Body of pancreas (tissue), 4 donors: Measurements from ENCODE around the gene CSTB. TPM values are rescaled to one million over a fixed set of nuclear protein-coding genes. Genes with fewer than 3 reads are reported as not detected.

Experiments
- ATAC-seq: fragments of 150-250 bp; one replicate; pipeline ENCODE4 v1.9.1; 2016
- DNase-seq, 4 donors: peaks; one replicate each; pipeline ENCODE4 v3.0.0-alpha.2; 2019
- H3K27ac ChIP-seq, 4 donors: fragments of 200-600 bp; sonication (generic); 1 replicate in 3 of 4; 2 replicates in 1 of 4; pipeline versions ENCODE4 v1.5.1 to v1.6.1; 2016 to 2019; ENCODE audit warnings: mild to moderate bottlenecking in 1 of 4, mixed read lengths in 1 of 4, moderate library complexity in 1 of 4
- H3K27me3 ChIP-seq, 2 donors: fragments of 200-600 bp; sonication (generic); one replicate each; pipeline ENCODE4 v1.6.0; 2016; ENCODE audit warnings: mild to moderate bottlenecking in 1 of 2
- H3K36me3 ChIP-seq, 2 donors: fragments of 200-600 bp; sonication (generic); replicated peaks in 1 of 2; 2 replicates each; pipeline ENCODE4 v1.5.1; 2016; ENCODE audit warnings: low read depth in 2 of 2; ENCODE audit not compliant: insufficient read depth in 1 of 2
- H3K4me1 ChIP-seq: fragments of 200-600 bp; sonication (generic); one replicate; pipeline ENCODE4 v1.6.0; 2016
- H3K4me3 ChIP-seq, 2 donors: fragments of 200-600 bp; sonication (generic); 1 replicate in 1 of 2; 2 replicates in 1 of 2; pipeline ENCODE4 v1.5.1; 2016 to 2019
- H3K9me3 ChIP-seq, 3 donors: fragments of 200-600 bp; sonication (generic); 1 replicate in 2 of 3; 2 replicates in 1 of 3; pipeline ENCODE4 v1.5.1; 2016
- CTCF ChIP-seq, 7 experiments: fragments of 450-650 bp in 4 of 7; fragments of 200-600 bp in 3 of 7; sonication (generic) in 3 of 7; IDR thresholded peaks; one replicate each; pipeline ENCODE4 v1.5.1; 2016 to 2019; ENCODE audit warnings: antibody characterized with exemption in 7 of 7
- POLR2A ChIP-seq, 3 donors: fragments of 450-650 bp; IDR thresholded peaks; one replicate each; pipeline ENCODE4 v1.6.1; 2016; ENCODE audit warnings: antibody characterized with exemption in 3 of 3, mild to moderate bottlenecking in 2 of 3
- whole genome bisulfite sequencing, 2 donors: methylation state at CpG; one replicate each; pipeline ENCODE4 v1.1.5; 2017; 5-methylcytosine and 5-hydroxymethylcytosine counted together
- intact Hi-C: fragments of 100-400 bp; cut with DNase I; formaldehyde crosslinking; loops from one replicate; pipeline ENCODE4 v1.15.1; 2023
- total RNA-seq, 2 donors: library from RNA; depleted of rRNA; stranded (reverse); fragments of >200 nt; gene quantifications; one replicate each; pipeline ENCODE4 v1.1.0, GENCODE V29; 2016

The CSTB gene
- total RNA-seq, 2 donors from 2014 or later = 8.6 to 11.9 TPM

GRCh38 chr21:43766734-43767497 lies 9.2 kb downstream of the CSTB start:
- Histone ChIP-seq H3K36me3 (peaks cover 0 to 2% of the 10 kb centered on the region in 2 donors), H3K4me3 (no peak overlapping the region), H3K27ac (no peak overlapping the region), H3K9me3 (no peaks in the 10 kb centered on the region), H3K27me3 (no peaks in the 10 kb centered on the region), H3K4me1 (peaks cover 29% of the 10 kb centered on the region)
- TF ChIP-seq CTCF (IDR thresholded peaks at IDR 0.05) (no peak), POLR2A (IDR thresholded peaks at IDR 0.05) (no peak)
- peak; percentile 28 for ATAC-seq
- DNase-seq = peak in 3 of 4 donors; percentile 32 to 41 (median 39)
- intact Hi-C loops = no loop called here
- 17 to 55% methylated on average over 7 to 34 of the region's 34 CpGs for WGBS, 2 donors

GRCh38 chr21:43764576-43765495 lies 11.3 kb downstream of the CSTB start:
- Histone ChIP-seq H3K4me3 (no peak overlapping the region), H3K27ac (no peak overlapping the region), H3K4me1 (peaks cover 29% of the 10 kb centered on the region), H3K9me3 (no peaks in the 10 kb centered on the region), H3K36me3 (peaks cover 0 to 3% of the 10 kb centered on the region in 2 donors), H3K27me3 (no peaks in the 10 kb centered on the region)
- 79 to 86% methylated on average over 13 to 19 of the region's 19 CpGs for WGBS, 2 donors
- TF ChIP-seq POLR2A (IDR thresholded peaks at IDR 0.05) = no peak
- TF ChIP-seq CTCF (IDR thresholded peaks at IDR 0.05) = no peak
- no peak for DNase-seq
- no peak for ATAC-seq
- intact Hi-C loops = no loop called here

- 90 to 91% methylated on average over 4 to 9 of the region's 10 CpGs for WGBS, 2 donors
- Histone ChIP-seq H3K27me3 (no peaks in the 10 kb centered on the region), H3K4me1 (peaks cover 33% of the 10 kb centered on the region), H3K4me3 (no peak overlapping the region), H3K27ac (no peak overlapping the region), H3K36me3 (peaks cover 0 to 3% of the 10 kb centered on the region in 2 donors), H3K9me3 (no peaks in the 10 kb centered on the region)
- intact Hi-C loops = no loop called here
- DNase-seq (no peak), ATAC-seq (no peak)
- no peak for TF ChIP-seq CTCF (IDR thresholded peaks at IDR 0.05)
- no peak for TF ChIP-seq POLR2A (IDR thresholded peaks at IDR 0.05)
Measured at GRCh38 chr21:43763901-43764523, 12.1 kb downstream of the CSTB start.

GRCh38 chr21:43762303-43763128 lies 13.6 kb downstream of the CSTB start:
- intact Hi-C loops = no loop called here
- ATAC-seq (peak; percentile 22), DNase-seq (peak in 3 of 4 donors; percentile 66 to 85 (median 71))
- Histone ChIP-seq H3K4me3 (no peak overlapping the region), H3K27ac (no peak overlapping the region), H3K27me3 (no peaks in the 10 kb centered on the region), H3K4me1 (peaks cover 34% of the 10 kb centered on the region), H3K9me3 (no peaks in the 10 kb centered on the region), H3K36me3 (peaks cover 0 to 3% of the 10 kb centered on the region in 2 donors)
- WGBS, 2 donors = 87 to 88% methylated on average over 6 to 14 of the region's 15 CpGs
- TF ChIP-seq POLR2A (IDR thresholded peaks at IDR 0.05) (no peak), CTCF (IDR thresholded peaks at IDR 0.05) (no peak)
